Measurements from ENCODE around the gene NRXN3.
"Not testable (repeated sequence)": the region's sequence is repeated elsewhere in the genome, so short reads cannot be mapped to it uniquely, and the experiment has no call there.

Gene NRXN3

GRCh38 chr14:79100578-79100977 is 930.4 kb downstream of the NRXN3 start:
- no peak for DNase-seq

- DNase-seq = no peak
Measured at GRCh38 chr14:79101388-79101787, 931.2 kb downstream of the NRXN3 start.

GRCh38 chr14:79103764-79104163 is 933.6 kb downstream of the NRXN3 start:
- no peak for DNase-seq

- not testable (repeated sequence) for DNase-seq
Measured at GRCh38 chr14:79110564-79110963, 940.4 kb downstream of the NRXN3 start.

- no peak for DNase-seq
Measured at GRCh38 chr14:79111987-79112501, 941.9 kb downstream of the NRXN3 start.

GRCh38 chr14:79117561-79117960 is 947.4 kb downstream of the NRXN3 start:
- no peak for DNase-seq

GRCh38 chr14:79118291-79118690 is 948.1 kb downstream of the NRXN3 start:
- DNase-seq = no peak

GRCh38 chr14:79134361-79134760 is 964.2 kb downstream of the NRXN3 start:
- no peak for DNase-seq

GRCh38 chr14:79136071-79137044 is 966.2 kb downstream of the NRXN3 start:
- DNase-seq = no peak

GRCh38 chr14:79137045-79137430 is 966.9 kb downstream of the NRXN3 start:
- DNase-seq = no peak

- DNase-seq = no peak
Measured at GRCh38 chr14:79137836-79138235, 967.7 kb downstream of the NRXN3 start.

- no peak for DNase-seq
Measured at GRCh38 chr14:79144896-79145295, 974.7 kb downstream of the NRXN3 start.

- DNase-seq = no peak
Measured at GRCh38 chr14:79150226-79150625, 980.1 kb downstream of the NRXN3 start.

- no peak for DNase-seq
Measured at GRCh38 chr14:79157369-79157768, 987.2 kb downstream of the NRXN3 start.

- no peak for DNase-seq
Measured at GRCh38 chr14:79161571-79161970, 991.4 kb downstream of the NRXN3 start.

- DNase-seq = no peak
Measured at GRCh38 chr14:79162833-79163232, 992.7 kb downstream of the NRXN3 start.

- no peak for DNase-seq
Measured at GRCh38 chr14:79165471-79166090, 995.4 kb downstream of the NRXN3 start.

GRCh38 chr14:79166171-79166570 is 996.0 kb downstream of the NRXN3 start:
- no peak for DNase-seq

GRCh38 chr14:79167957-79168356 is 997.8 kb downstream of the NRXN3 start:
- DNase-seq = no peak

- no peak for DNase-seq
Measured at GRCh38 chr14:79175671-79176070, 1005.5 kb downstream of the NRXN3 start.

GRCh38 chr14:79177106-79177505 is 1006.9 kb downstream of the NRXN3 start:
- DNase-seq = no peak

- DNase-seq = no peak
Measured at GRCh38 chr14:79178719-79179118, 1008.5 kb downstream of the NRXN3 start.

- no peak for DNase-seq
Measured at GRCh38 chr14:79179985-79180384, 1009.8 kb downstream of the NRXN3 start.

GRCh38 chr14:79180656-79181055 is 1010.5 kb downstream of the NRXN3 start:
- DNase-seq = no peak
